CD8-positive, alpha-beta memory T cell (primary cell): ENCODE data around the gene HCRT. TPM values are rescaled to one million over a fixed set of nuclear protein-coding genes. Genes with fewer than 3 reads are reported as not detected.
A peak's percentile ranks its signal among the peaks of the same experiment; 100 is the strongest.
"Not testable (repeated sequence)": the region's sequence is repeated elsewhere in the genome, so short reads cannot be mapped to it uniquely, and the experiment has no call there.

ENCODE experiments used
- CTCF ChIA-PET: fragments of 350-600 bp; sonication (Branson Sonifier 250); formaldehyde crosslinking; loops from one replicate; lab custom pipeline; 2021; ENCODE audit warnings: antibody characterized with exemption; lab: Charles Lee
- POLR2A ChIA-PET: fragments of 350-600 bp; sonication (Branson Sonifier 250); formaldehyde crosslinking; loops from one replicate; lab custom pipeline; 2021; ENCODE audit warnings: antibody characterized with exemption; lab: Charles Lee
- DNase-seq, 5 donors: peaks; one replicate each; pipeline versions ENCODE4 v3.0.0 to v3.0.0-alpha.2; 2020 to 2022; ENCODE audit warnings: mixed read lengths in 1 of 5
- H3K27ac ChIP-seq: one replicate; pipeline ENCODE4 v1.7.0; 2013; ENCODE audit warnings: low read depth, mild to moderate bottlenecking, low read length, moderate library complexity
- H3K27me3 ChIP-seq: 2 replicates; pipeline ENCODE4 v1.7.0; 2013; ENCODE audit warnings: low read length, mild to moderate bottlenecking; ENCODE audit not compliant: insufficient read depth, poor library complexity, severe bottlenecking
- H3K36me3 ChIP-seq: 2 replicates; pipeline ENCODE4 v1.7.0; 2013; ENCODE audit warnings: mild to moderate bottlenecking, low read length, moderate library complexity; ENCODE audit not compliant: insufficient read depth
- H3K4me1 ChIP-seq: 2 replicates; pipeline ENCODE4 v1.7.0; 2013; ENCODE audit warnings: mild to moderate bottlenecking, low read length, moderate library complexity; ENCODE audit not compliant: insufficient read depth
- H3K4me3 ChIP-seq: 2 replicates; pipeline ENCODE4 v1.7.0; 2013; ENCODE audit warnings: mild to moderate bottlenecking, low read length
- H3K9me3 ChIP-seq: 2 replicates; pipeline ENCODE4 v1.7.0; 2013; ENCODE audit warnings: mild to moderate bottlenecking, low read length
- H3K27ac Mint-ChIP-seq, 8 donors: one replicate each; pipeline ENCODE4 v1.8.0; 2020 to 2021; ENCODE audit warnings: mixed read lengths in 8 of 8, mild to moderate bottlenecking in 6 of 8, inconsistent platforms in 3 of 8, moderate library complexity in 3 of 8
- H3K27me3 Mint-ChIP-seq, 2 donors: one replicate each; pipeline ENCODE4 v1.8.0; 2020 to 2021; ENCODE audit warnings: mixed read lengths in 2 of 2, mild to moderate bottlenecking in 1 of 2, moderate library complexity in 1 of 2
- H3K36me3 Mint-ChIP-seq, 3 donors: one replicate each; pipeline ENCODE4 v1.8.0; 2020 to 2021; ENCODE audit warnings: mixed read lengths in 3 of 3, inconsistent platforms in 1 of 3, mild to moderate bottlenecking in 1 of 3
- H3K4me1 Mint-ChIP-seq, 3 donors: one replicate each; pipeline ENCODE4 v1.8.0; 2020 to 2021; ENCODE audit warnings: mixed read lengths in 3 of 3, inconsistent platforms in 1 of 3, mild to moderate bottlenecking in 1 of 3
- H3K4me3 Mint-ChIP-seq, 7 donors: one replicate each; pipeline ENCODE4 v1.8.0; 2020 to 2021; ENCODE audit warnings: mixed read lengths in 7 of 7, mild to moderate bottlenecking in 6 of 7, moderate library complexity in 4 of 7, inconsistent platforms in 2 of 7
- H3K9me3 Mint-ChIP-seq, 5 donors: one replicate each; pipeline ENCODE4 v1.8.0; 2020 to 2022; ENCODE audit warnings: mixed read lengths in 5 of 5, mild to moderate bottlenecking in 3 of 5, moderate library complexity in 2 of 5, inconsistent platforms in 1 of 5
- polyA plus RNA-seq: library from polyadenylated mRNA; unstranded; fragments of 300-500 nt; fragmentation: Illumina TruSeq; gene quantifications from one replicate; pipeline ENCODE4 v1.2.3, GENCODE V29; 2021
- total RNA-seq, 2 experiments: library from RNA; stranded (reverse); gene quantifications; one replicate each; pipeline ENCODE4 v1.2.3, GENCODE V29; 2021

The HCRT gene
- total and polyA plus RNA-seq, 3 experiments from 2014 or later, result not detected

DNA sequence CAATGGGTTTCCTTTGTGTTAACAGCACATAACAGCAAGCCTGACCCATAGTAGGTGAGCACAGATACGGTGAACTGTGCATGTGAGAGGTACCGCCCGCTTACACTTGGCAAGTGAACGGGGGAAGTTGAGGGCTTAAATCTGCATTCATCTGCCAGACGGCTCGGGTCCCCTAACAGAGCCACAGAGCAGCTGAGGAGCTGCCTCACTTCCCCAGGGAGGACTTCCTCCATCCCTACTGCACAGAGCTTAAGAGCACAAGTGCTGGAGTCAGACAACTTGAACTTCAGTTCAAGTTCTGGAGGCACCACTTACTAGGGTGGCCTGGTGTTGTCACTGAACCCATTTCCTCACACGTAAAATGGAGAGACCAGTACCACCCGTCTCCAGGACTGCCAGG lies 43.9 kb downstream of the HCRT start:
- Histone ChIP-seq H3K27me3 (no peaks in the 10 kb centered on the region), H3K4me3 (no peak overlapping the region), H3K9me3 (no peaks in the 10 kb centered on the region), H3K36me3 (peaks cover 11% of the 10 kb centered on the region), H3K4me1 (peaks cover 9% of the 10 kb centered on the region), H3K27ac (no peak overlapping the region)
- ChIA-PET POLR2A (no interaction called here), CTCF (no interaction called here)
- Mint-ChIP-seq H3K27me3 (no peaks in the 10 kb centered on the region), H3K4me3 (no peak overlapping the region), H3K36me3 (peaks cover 0 to 66% (median 8%) of the 10 kb centered on the region in 3 donors), H3K9me3 (no peaks in the 10 kb centered on the region), H3K4me1 (peaks cover 39 to 67% (median 50%) of the 10 kb centered on the region in 3 donors), H3K27ac (no peak overlapping the region)
- DNase-seq, result no peak

DNA sequence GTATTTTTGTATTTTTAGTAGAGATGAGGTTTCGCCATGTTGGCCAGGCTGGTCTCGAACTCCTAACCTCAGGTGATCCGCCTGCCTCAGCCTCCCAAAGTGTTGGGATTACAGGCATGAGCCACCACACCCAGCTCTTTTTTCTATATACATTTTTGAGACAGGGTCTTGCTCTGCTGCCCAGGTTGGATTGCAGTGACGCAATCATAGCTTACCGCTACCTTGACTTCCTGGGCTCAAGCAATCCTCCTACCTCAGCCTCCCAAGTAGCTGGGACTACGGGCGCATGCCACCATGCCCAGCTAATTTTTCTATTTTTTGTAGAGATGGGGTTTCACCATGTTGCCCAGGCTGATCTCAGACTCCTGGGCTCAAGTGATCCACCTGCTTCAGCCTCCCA lies 44.6 kb downstream of the HCRT start:
- peaks cover 11% of the 10 kb centered on the region for H3K36me3 ChIP-seq
- H3K27me3 ChIP-seq, H3K4me3 ChIP-seq, H3K9me3 ChIP-seq, DNase-seq, POLR2A ChIA-PET, H3K27me3 Mint-ChIP-seq, CTCF ChIA-PET, H3K27ac ChIP-seq, H3K9me3 Mint-ChIP-seq: not testable (repeated sequence)
- peaks cover 0 to 68% (median 8%) of the 10 kb centered on the region in 3 donors for H3K36me3 Mint-ChIP-seq
- peak overlapping the region in 1 of 7 donors; percentile 44 for H3K4me3 Mint-ChIP-seq
- H3K27ac Mint-ChIP-seq, result peak overlapping the region in 3 of 8 donors; percentile 35 to 87 (median 58)
- peaks cover 16% of the 10 kb centered on the region for H3K4me1 ChIP-seq
- peaks cover 43 to 70% (median 57%) of the 10 kb centered on the region in 3 donors for H3K4me1 Mint-ChIP-seq

DNA sequence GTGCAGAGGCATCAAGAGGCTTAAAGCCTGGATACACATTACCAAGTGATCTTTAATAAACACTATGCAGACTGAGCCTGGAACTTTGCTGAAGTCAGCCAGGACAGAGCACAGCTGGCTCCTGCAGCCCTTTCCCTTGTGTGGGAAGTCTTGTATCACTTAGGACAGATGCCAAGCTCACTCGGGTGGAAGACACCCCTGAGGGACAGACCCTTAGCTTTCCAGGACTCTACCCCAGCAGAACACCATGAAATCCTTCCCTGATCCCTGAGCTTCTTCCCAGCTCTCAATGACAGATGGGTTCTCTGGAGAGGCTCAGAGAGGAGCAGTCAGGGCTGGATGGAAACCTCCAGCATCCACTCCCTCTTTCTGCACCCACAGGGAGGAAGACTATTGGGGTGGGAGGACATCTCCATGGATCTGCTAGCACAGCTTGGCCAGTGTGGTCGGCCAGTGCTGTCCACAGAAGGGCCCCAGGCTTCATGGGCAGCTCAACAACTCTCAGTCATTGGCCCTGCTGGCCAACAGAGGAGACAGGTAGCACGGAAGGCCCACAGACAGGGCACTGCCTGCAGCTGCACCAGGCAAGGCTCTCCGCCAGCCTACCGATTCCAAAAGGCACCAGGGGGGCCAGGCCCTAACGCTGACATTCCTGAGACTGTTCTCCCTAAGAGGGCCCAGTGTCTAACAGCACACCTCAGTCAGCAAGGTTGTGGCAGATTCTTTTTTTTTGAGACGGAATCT lies 46.3 kb downstream of the HCRT start:
- DNase-seq, result no peak
- Mint-ChIP-seq H3K9me3 (no peaks in the 10 kb centered on the region), H3K4me3 (no peak overlapping the region), H3K27me3 (no peaks in the 10 kb centered on the region), H3K4me1 (peaks cover 42 to 79% (median 67%) of the 10 kb centered on the region in 3 donors), H3K27ac (peak overlapping the region in 2 of 8 donors; percentile 23 to 36), H3K36me3 (peaks cover 0 to 72% (median 7%) of the 10 kb centered on the region in 3 donors)
- H3K4me1 ChIP-seq, result peaks cover 31% of the 10 kb centered on the region
- no peaks in the 10 kb centered on the region for H3K27me3 ChIP-seq
- no peak overlapping the region for H3K27ac ChIP-seq
- ChIA-PET CTCF (interaction anchor here (0.9 to 1.2 kb wide), 3 partner anchors 21 to 176 kb away, joined by 3 to 4 read pairs (median 3); no protein-coding TSS in a partner anchor), POLR2A (interaction anchor here (0.5 kb wide), 1 partner anchor 108 kb away, joined by 3 read pairs; no protein-coding TSS in a partner anchor)
- no peaks in the 10 kb centered on the region for H3K9me3 ChIP-seq
- H3K36me3 ChIP-seq, result peaks cover 11% of the 10 kb centered on the region
- H3K4me3 ChIP-seq, result no peak overlapping the region

DNA sequence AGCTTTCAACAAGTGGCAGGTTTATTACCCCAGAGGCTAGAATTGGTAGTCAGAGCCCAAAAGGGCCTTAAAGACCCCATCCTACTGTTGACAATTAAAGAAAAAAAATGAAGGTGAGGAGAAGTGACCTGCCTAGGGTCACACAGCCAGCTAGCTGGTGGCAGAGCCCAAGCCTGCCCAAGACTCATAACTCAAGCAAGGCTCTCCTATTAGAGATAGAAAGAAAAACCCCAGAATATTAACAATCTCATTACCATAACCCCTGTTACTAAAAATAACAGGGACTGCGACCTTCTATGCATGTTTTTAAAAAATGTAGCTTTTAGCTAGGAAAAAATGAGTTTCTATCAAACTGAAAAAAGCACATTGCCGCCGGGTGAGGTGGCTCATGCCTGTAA lies 48.6 kb downstream of the HCRT start:
- H3K4me1 Mint-ChIP-seq, result peaks cover 47 to 81% (median 70%) of the 10 kb centered on the region in 3 donors
- DNase-seq, result no peak
- CTCF ChIA-PET, result no interaction called here
- H3K4me3 ChIP-seq, result no peak overlapping the region
- H3K27me3 ChIP-seq, result no peaks in the 10 kb centered on the region
- H3K27ac Mint-ChIP-seq, result no peak overlapping the region
- peaks cover 12% of the 10 kb centered on the region for H3K36me3 ChIP-seq
- peaks cover 0 to 68% (median 1%) of the 10 kb centered on the region in 3 donors for H3K36me3 Mint-ChIP-seq
- H3K4me1 ChIP-seq, result peaks cover 48% of the 10 kb centered on the region
- no peaks in the 10 kb centered on the region for H3K27me3 Mint-ChIP-seq
- H3K27ac ChIP-seq, result no peak overlapping the region
- POLR2A ChIA-PET, result no interaction called here
- H3K9me3 Mint-ChIP-seq, result no peaks in the 10 kb centered on the region
- H3K9me3 ChIP-seq, result no peaks in the 10 kb centered on the region
- no peak overlapping the region for H3K4me3 Mint-ChIP-seq

DNA sequence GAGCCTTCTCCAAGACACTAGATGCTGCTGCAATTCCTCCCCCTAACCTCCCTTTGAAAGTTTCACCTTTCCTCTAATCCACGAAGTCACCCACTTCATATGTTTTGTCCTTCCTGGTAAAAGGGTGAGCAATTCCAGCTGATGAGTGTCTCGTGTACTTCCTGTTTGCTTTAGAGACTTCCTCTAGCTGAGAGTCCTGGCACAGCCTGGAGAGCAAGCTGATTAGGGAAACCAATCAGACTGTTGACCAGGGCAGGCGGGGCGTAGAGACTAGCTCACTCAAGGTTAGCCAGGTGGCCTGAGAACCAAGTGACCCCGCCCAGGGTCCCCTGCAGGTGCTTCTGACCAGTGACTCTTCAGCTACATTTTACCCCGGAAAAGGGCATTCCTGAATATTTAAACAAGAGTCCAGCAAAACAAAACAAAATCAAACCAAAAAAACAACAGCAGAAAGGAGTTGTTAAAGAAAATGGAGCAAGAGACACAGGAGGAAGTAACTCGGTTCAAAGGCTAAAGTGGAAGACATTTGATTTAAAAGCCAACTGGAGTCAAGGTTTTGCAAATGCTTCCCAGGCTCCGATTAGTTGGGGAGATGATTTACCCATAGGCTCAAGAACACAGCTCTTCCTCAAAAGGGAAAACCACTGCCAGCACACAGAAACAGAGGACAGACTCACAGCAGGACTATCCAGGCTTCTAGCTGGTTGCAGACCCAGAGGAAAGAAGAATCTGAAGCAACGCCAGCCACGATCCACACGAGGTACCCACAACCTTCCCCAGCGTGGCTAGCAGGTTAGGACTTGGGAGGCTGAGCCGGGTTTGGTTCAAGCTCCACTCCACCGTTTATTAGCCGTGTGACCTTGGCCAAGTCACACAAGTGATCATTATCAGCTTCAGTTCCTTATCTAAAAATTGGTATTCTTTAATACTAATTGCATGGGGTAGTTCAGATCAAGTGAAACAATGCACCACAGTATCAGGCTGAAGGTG lies 49.3 kb downstream of the HCRT start:
- H3K36me3 ChIP-seq, result peaks cover 12% of the 10 kb centered on the region
- H3K9me3 ChIP-seq, result no peaks in the 10 kb centered on the region
- ChIA-PET CTCF (interaction anchor here (0.7 kb wide), 1 partner anchor 56 kb away, joined by 3 read pairs; no protein-coding TSS in a partner anchor), POLR2A (interaction anchor here (0.6 kb wide), 1 partner anchor 9 kb away, joined by 5 read pairs; no protein-coding TSS in a partner anchor)
- no peaks in the 10 kb centered on the region for H3K27me3 ChIP-seq
- Mint-ChIP-seq H3K4me1 (peaks cover 46 to 81% (median 73%) of the 10 kb centered on the region in 3 donors), H3K4me3 (no peak overlapping the region), H3K9me3 (no peaks in the 10 kb centered on the region), H3K27ac (peak overlapping the region in 7 of 8 donors; percentile 11 to 95 (median 64)), H3K36me3 (peaks cover 0 to 67% (median 3%) of the 10 kb centered on the region in 3 donors), H3K27me3 (no peaks in the 10 kb centered on the region)
- peaks cover 48% of the 10 kb centered on the region for H3K4me1 ChIP-seq
- DNase-seq, result no peak
- no peak overlapping the region for H3K27ac ChIP-seq
- no peak overlapping the region for H3K4me3 ChIP-seq

DNA sequence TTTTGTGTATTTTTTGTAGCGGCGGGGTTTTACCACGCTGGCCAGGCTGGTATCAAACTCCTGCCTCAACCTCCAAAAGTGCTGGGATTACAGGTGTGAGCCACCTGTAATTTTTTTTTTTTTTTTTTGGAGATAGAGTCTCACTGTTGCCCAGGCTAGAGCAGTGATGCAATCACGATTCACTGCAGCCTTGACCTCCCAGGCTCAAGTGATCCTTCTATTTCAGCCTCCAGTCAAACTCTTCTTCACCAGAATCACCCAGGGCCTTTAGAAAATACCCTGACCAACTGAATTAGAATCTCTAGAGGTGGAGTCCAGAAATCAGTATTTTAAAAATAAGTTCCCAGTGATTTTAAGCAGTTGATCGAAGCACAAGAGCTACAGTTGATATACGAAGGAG lies 50.1 kb downstream of the HCRT start:
- no peaks in the 10 kb centered on the region for H3K9me3 ChIP-seq
- H3K36me3 ChIP-seq, result peaks cover 20% of the 10 kb centered on the region
- no peak overlapping the region for H3K4me3 ChIP-seq
- peaks cover 0 to 71% (median 3%) of the 10 kb centered on the region in 3 donors for H3K36me3 Mint-ChIP-seq
- DNase-seq, result no peak
- H3K27ac Mint-ChIP-seq, result peak overlapping the region in 2 of 8 donors; percentile 11 to 17
- H3K27ac ChIP-seq, result no peak overlapping the region
- H3K27me3 ChIP-seq, result no peaks in the 10 kb centered on the region
- CTCF ChIA-PET, result interaction anchor here (0.6 to 1.5 kb wide), 2 partner anchors 11 to 31 kb away, joined by 3 to 4 read pairs; no protein-coding TSS in a partner anchor
- H3K27me3 Mint-ChIP-seq, result no peaks in the 10 kb centered on the region
- no peak overlapping the region for H3K4me3 Mint-ChIP-seq
- H3K9me3 Mint-ChIP-seq, result no peaks in the 10 kb centered on the region
- peaks cover 48% of the 10 kb centered on the region for H3K4me1 ChIP-seq
- peaks cover 48 to 77% (median 74%) of the 10 kb centered on the region in 3 donors for H3K4me1 Mint-ChIP-seq
- POLR2A ChIA-PET, result no interaction called here
